Liver (tissue), 9 donors: ENCODE measurements around the gene CFAP74. TPM values are rescaled to one million over a fixed set of nuclear protein-coding genes. Genes with fewer than 3 reads are reported as not detected.
"Not testable (repeated sequence)": the region's sequence is repeated elsewhere in the genome, so short reads cannot be mapped to it uniquely, and the experiment has no call there.

ENCODE experiments used
- DNase-seq: peaks from one replicate; pipeline ENCODE4 v3.0.0-alpha.2; 2017; ENCODE audit warnings: low spot score
- H3K27ac ChIP-seq, 2 donors: one replicate each; pipeline ENCODE4 v1.7.0; 2013; ENCODE audit warnings: inconsistent platforms in 2 of 2, low read length in 2 of 2, control low read depth in 1 of 2, low read depth in 1 of 2, mild to moderate bottlenecking in 1 of 2
- H3K27me3 ChIP-seq, 4 donors: one replicate each; pipeline versions ENCODE4 v1.6.1 to v1.7.0; 2013; ENCODE audit warnings: low read length in 3 of 4, inconsistent platforms in 1 of 4, mild to moderate bottlenecking in 1 of 4, moderate library complexity in 1 of 4; ENCODE audit not compliant: control insufficient read depth in 4 of 4, insufficient read depth in 4 of 4
- H3K36me3 ChIP-seq, 4 donors: one replicate each; pipeline versions ENCODE4 v1.6.1 to v1.7.0; 2013; ENCODE audit warnings: low read length in 3 of 4, mild to moderate bottlenecking in 3 of 4, low read depth in 1 of 4, moderate library complexity in 1 of 4; ENCODE audit not compliant: control insufficient read depth in 4 of 4, insufficient read depth in 3 of 4
- H3K4me1 ChIP-seq, 4 donors: one replicate each; pipeline versions ENCODE4 v1.6.1 to v1.7.0; 2013; ENCODE audit warnings: low read length in 3 of 4, mild to moderate bottlenecking in 3 of 4, moderate library complexity in 1 of 4; ENCODE audit not compliant: control insufficient read depth in 4 of 4, insufficient read depth in 4 of 4
- H3K4me3 ChIP-seq, 3 donors: one replicate each; pipeline versions ENCODE4 v1.6.1 to v1.7.0; 2013; ENCODE audit warnings: low read length in 3 of 3, control low read depth in 1 of 3, low read depth in 1 of 3, mild to moderate bottlenecking in 1 of 3
- H3K9ac ChIP-seq, 2 donors: one replicate each; pipeline ENCODE4 v1.7.0; 2013; ENCODE audit warnings: low read length in 2 of 2, mild to moderate bottlenecking in 2 of 2, moderate library complexity in 2 of 2, control low read depth in 1 of 2, low read depth in 1 of 2
- H3K9me3 ChIP-seq, 4 donors: one replicate each; pipeline versions ENCODE4 v1.6.1 to v1.7.0; 2013; ENCODE audit warnings: low read length in 3 of 4; ENCODE audit not compliant: control insufficient read depth in 4 of 4
- EGR1 ChIP-seq, 2 donors: IDR thresholded peaks; 2 replicates each; pipeline ENCODE4 v1.6.1; 2016 to 2018; ENCODE audit warnings: antibody characterized with exemption in 2 of 2, low read depth in 2 of 2
- FOXA2 ChIP-seq: IDR thresholded peaks from 2 replicates; pipeline ENCODE4 v1.6.1; 2016; ENCODE audit warnings: antibody characterized with exemption
- HNF4A ChIP-seq, 2 donors: conservative IDR thresholded peaks; 2 replicates each; pipeline ENCODE4 v1.6.1; 2016; ENCODE audit warnings: antibody characterized with exemption in 2 of 2, mild to moderate bottlenecking in 2 of 2
- HNF4G ChIP-seq: IDR thresholded peaks from 2 replicates; pipeline ENCODE4 v1.6.1; 2016; ENCODE audit warnings: antibody characterized with exemption
- JUND ChIP-seq, 2 donors: IDR thresholded peaks; 2 replicates each; pipeline ENCODE4 v1.6.1; 2016; ENCODE audit warnings: antibody characterized with exemption in 2 of 2
- NR2F2 ChIP-seq: IDR thresholded peaks from 2 replicates; pipeline ENCODE4 v1.6.1; 2016; ENCODE audit warnings: antibody characterized with exemption
- RXRA ChIP-seq, 2 donors: IDR thresholded peaks; 2 replicates each; pipeline ENCODE4 v1.6.1; 2017 to 2018; ENCODE audit warnings: antibody characterized with exemption in 2 of 2, mild to moderate bottlenecking in 1 of 2
- SP1 ChIP-seq: IDR thresholded peaks from 2 replicates; pipeline ENCODE4 v1.6.1; 2018; ENCODE audit warnings: antibody characterized with exemption, mild to moderate bottlenecking
- TAF1 ChIP-seq: conservative IDR thresholded peaks from 2 replicates; pipeline ENCODE4 v1.6.1; 2016; ENCODE audit warnings: antibody characterized with exemption, mild to moderate bottlenecking
- ZBTB33 ChIP-seq: IDR thresholded peaks from 2 replicates; pipeline ENCODE4 v1.6.1; 2016; ENCODE audit warnings: antibody characterized with exemption
- WGBS: extraction: QIAGEN DNeasy Blood & Tissue Kit; methylation state at CpG from one replicate; pipeline ENCODE4 v1.1.7; 2013; 5-methylcytosine and 5-hydroxymethylcytosine counted together
- polyA plus RNA-seq, 2 donors: library from polyadenylated mRNA; stranded (reverse) in 1 of 2; unstranded in 1 of 2; fragments of 200-250 nt in 1 of 2; fragments of >200 nt in 1 of 2; fragmentation: Nextera tagmentation in 1 of 2; extraction: Ambion mirVana in 1 of 2; gene quantifications; one replicate each; pipeline versions ENCODE4 v1.2.1 to v1.2.3, GENCODE V29; 2013 to 2015
- total RNA-seq, 2 donors: library from RNA; depleted of rRNA; stranded (reverse); fragments of >200 nt; gene quantifications; one replicate each; pipeline ENCODE4 v1.2.3, GENCODE V29; 2014
- TF ChIP-seq, protein P1 (sequence below): fragments of 150-350 bp; IDR thresholded peaks from 2 replicates; pipeline ENCODE4 v1.5.1; 2017; ENCODE audit warnings: improper control_type of control experiment, low read depth, low read length; ENCODE audit not compliant: missing input control
- donor health status: healthy.
- donor health status: healthy.
- donor health status: healthy.
- donor health status: healthy.
- donor health status: healthy.

The CFAP74 gene
- total and polyA plus RNA-seq, 4 donors = under 0.01 to 0.31 TPM; not detected in 2

DNA sequence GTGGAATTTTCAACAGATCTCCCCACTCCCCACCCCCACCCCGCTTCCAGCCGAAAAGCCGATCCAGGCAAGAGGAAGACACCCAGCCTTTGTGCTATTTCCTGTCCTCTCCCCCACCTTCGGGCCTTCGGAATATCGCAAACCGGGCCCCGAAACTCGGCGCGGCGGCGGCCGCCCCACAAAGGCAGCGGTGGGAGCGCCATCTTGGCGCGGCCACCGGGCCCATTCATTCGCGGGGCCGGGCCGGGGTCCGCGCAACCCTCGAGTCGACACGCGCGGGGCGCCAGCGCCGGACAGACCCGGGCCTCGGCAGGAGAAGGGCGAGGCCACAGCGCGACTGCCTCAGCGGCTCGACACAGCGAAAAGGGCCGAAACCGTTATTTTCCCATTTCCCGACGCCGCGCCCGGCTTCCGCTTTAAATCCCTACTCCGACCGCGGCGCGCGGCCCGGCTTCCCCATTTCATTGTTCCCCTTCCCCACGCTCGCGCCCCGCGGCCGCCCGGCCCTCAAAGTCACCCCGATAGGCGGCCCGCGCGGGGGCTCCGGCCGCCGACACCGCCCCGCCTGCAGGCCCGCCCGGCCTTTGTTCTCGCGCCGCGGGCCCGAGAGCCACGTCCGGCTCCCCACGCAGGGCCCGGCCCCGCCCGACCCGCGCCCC, 113.6 kb downstream of the CFAP74 start (continued):
- TF ChIP-seq SP1 (no peak), HNF4A (conservative IDR thresholded peaks at IDR 0.05) (no peak)

- peak overlapping the region; percentile 9 to 99 (median 82) for H3K4me3 ChIP-seq
- peak overlapping the region; percentile 79 to 82 for H3K27ac ChIP-seq
- H3K27me3 ChIP-seq = no peaks in the 10 kb centered on the region
- DNase-seq = no peak
- H3K4me1 ChIP-seq = peaks cover 9 to 25% (median 23%) of the 10 kb centered on the region in 4 donors
- no peaks in the 10 kb centered on the region for H3K9me3 ChIP-seq
- peak overlapping the region; percentile 47 to 79 for H3K9ac ChIP-seq
- TF ChIP-seq JUND (IDR thresholded peaks at IDR 0.05) (no peak), FOXA2 (no peak), TAF1 (no peak), EGR1 (IDR thresholded peaks at IDR 0.05; ENCODE audit: low read depth in 2 of 2) (no peak), HNF4G (no peak), NR2F2 (no peak), ZBTB33 (no peak), RXRA (IDR thresholded peaks at IDR 0.05) (no peak)
- TF ChIP-seq, protein P1, sequence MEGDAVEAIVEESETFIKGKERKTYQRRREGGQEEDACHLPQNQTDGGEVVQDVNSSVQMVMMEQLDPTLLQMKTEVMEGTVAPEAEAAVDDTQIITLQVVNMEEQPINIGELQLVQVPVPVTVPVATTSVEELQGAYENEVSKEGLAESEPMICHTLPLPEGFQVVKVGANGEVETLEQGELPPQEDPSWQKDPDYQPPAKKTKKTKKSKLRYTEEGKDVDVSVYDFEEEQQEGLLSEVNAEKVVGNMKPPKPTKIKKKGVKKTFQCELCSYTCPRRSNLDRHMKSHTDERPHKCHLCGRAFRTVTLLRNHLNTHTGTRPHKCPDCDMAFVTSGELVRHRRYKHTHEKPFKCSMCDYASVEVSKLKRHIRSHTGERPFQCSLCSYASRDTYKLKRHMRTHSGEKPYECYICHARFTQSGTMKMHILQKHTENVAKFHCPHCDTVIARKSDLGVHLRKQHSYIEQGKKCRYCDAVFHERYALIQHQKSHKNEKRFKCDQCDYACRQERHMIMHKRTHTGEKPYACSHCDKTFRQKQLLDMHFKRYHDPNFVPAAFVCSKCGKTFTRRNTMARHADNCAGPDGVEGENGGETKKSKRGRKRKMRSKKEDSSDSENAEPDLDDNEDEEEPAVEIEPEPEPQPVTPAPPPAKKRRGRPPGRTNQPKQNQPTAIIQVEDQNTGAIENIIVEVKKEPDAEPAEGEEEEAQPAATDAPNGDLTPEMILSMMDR = no peak
- 34% methylated on average over 9 of the region's 9 CpGs for WGBS
- no peaks in the 10 kb centered on the region for H3K36me3 ChIP-seq
Measured at GRCh38 chr1:1889090-1889750, 114.4 kb downstream of the CFAP74 start.

GRCh38 chr1:1883890-1884289, 119.7 kb downstream of the CFAP74 start:
- H3K9ac ChIP-seq = not testable (repeated sequence)
- 82% methylated on average over 11 of the region's 11 CpGs for WGBS

More at GRCh38 chr1:1883890-1884289, 119.7 kb downstream of the CFAP74 start:
- H3K27ac ChIP-seq, H3K36me3 ChIP-seq, H3K9me3 ChIP-seq, H3K27me3 ChIP-seq, H3K4me3 ChIP-seq, DNase-seq: not testable (repeated sequence)
- H3K4me1 ChIP-seq = peaks cover 5 to 29% (median 25%) of the 10 kb centered on the region in 4 donors
